Psoas muscle (tissue), 8 donors: ENCODE results near the gene PHF3. TPM values are rescaled to one million over a fixed set of nuclear protein-coding genes. Genes with fewer than 3 reads are reported as not detected.
"Not testable (repeated sequence)": the region's sequence is repeated elsewhere in the genome, so short reads cannot be mapped to it uniquely, and the experiment has no call there.

Experiments used
- ATAC-seq, 4 donors: fragments of 200-7000 bp; cut with Tn5 transposase; one replicate each; pipeline ENCODE4 v1.9.1; 2020; ENCODE audit warnings: moderate library complexity in 3 of 4, mild to moderate bottlenecking in 2 of 4
- DNase-seq, 2 donors: peaks; one replicate each; pipeline ENCODE4 v3.0.0-alpha.2; 2020
- H3K27ac ChIP-seq: fragments of 200-600 bp; one replicate; pipeline ENCODE4 v1.8.0; 2022
- H3K27me3 ChIP-seq, 3 donors: fragments of 200-600 bp in 1 of 3; one replicate each; pipeline versions ENCODE4 v1.6.1 to v1.8.0; 2013 to 2022; ENCODE audit warnings: low read length in 2 of 3, mild to moderate bottlenecking in 2 of 3, moderate library complexity in 1 of 3; ENCODE audit not compliant: insufficient read depth in 3 of 3
- H3K36me3 ChIP-seq, 2 donors: fragments of 200-600 bp in 1 of 2; one replicate each; pipeline versions ENCODE4 v1.6.1 to v1.8.0; 2013 to 2022; ENCODE audit warnings: low read depth in 1 of 2, mild to moderate bottlenecking in 1 of 2, moderate library complexity in 1 of 2; ENCODE audit not compliant: insufficient read depth in 1 of 2
- H3K4me1 ChIP-seq: fragments of 200-600 bp; one replicate; pipeline ENCODE4 v1.8.0; 2022
- H3K4me3 ChIP-seq: fragments of 200-600 bp; one replicate; pipeline ENCODE4 v1.8.0; 2022; ENCODE audit warnings: mild to moderate bottlenecking
- H3K9me3 ChIP-seq: fragments of 200-600 bp; one replicate; pipeline ENCODE4 v1.8.0; 2022
- CTCF ChIP-seq: fragments of 200-600 bp; IDR thresholded peaks from one replicate; pipeline ENCODE4 v1.8.0; 2022; ENCODE audit warnings: antibody characterized with exemption
- WGBS, 3 donors: extraction: QIAGEN DNeasy Blood & Tissue Kit; methylation state at CpG; one replicate each; pipeline versions ENCODE4 v1.1.6 to v1.1.7; 2013; 5-methylcytosine and 5-hydroxymethylcytosine counted together
- intact Hi-C, 2 donors: fragments of 100-400 bp; cut with DNase I; formaldehyde crosslinking; loops; one replicate each; pipeline versions ENCODE4 v1.11.0 to v1.14.2; 2022
- polyA plus RNA-seq, 3 donors: library from polyadenylated mRNA; stranded (reverse); fragments of 200-250 nt; gene quantifications; one replicate each; pipeline ENCODE4 v1.2.3, GENCODE V29; 2013
- total RNA-seq, 4 donors: library from RNA; stranded (reverse); fragmentation: NEBNext Ultra II Directional in 2 of 4; extraction: Animal tissue kit (Norgen Biotek cat#: 25700) in 2 of 4; gene quantifications; one replicate each; pipeline versions ENCODE4 v1.2.1 to v1.2.4, GENCODE V29; 2021 to 2023
- donor health status: healthy with polysubstance abuse.
- donor health status: DM: no; HTN: no; CAD: no; lungs with moderate emphysema.
- donor health status: Bipolar disorder and iron deficiency.
- donor health status: healthy.
- donor health status: DM: yes; HTN: yes; CAD: no.
- donor health status: DM: no; HTN: no; CAD: no.
- donor health status: DM: no; HTN: no; CAD: no.
- donor health status: DM: yes; HTN: yes; CAD: no.

The PHF3 gene
- total and polyA plus RNA-seq, 7 donors = 4.9 to 38.6 (median 24.0) TPM

- Histone ChIP-seq H3K27ac (no peak overlapping the region), H3K36me3 (no peaks in the 10 kb centered on the region), H3K9me3 (no peaks in the 10 kb centered on the region), H3K27me3 (no peaks in the 10 kb centered on the region), H3K4me1 (no peaks in the 10 kb centered on the region), H3K4me3 (no peak overlapping the region)
- ATAC-seq (no peak), DNase-seq (no peak)
- no peak for TF ChIP-seq CTCF
- intact Hi-C loops = no loop called here
These were observed 110.2 kb downstream of the PHF3 start for GRCh38 chr6:63745784-63746183.

- Histone ChIP-seq H3K27ac (no peak overlapping the region), H3K4me3 (no peak overlapping the region), H3K27me3 (no peaks in the 10 kb centered on the region), H3K36me3 (no peaks in the 10 kb centered on the region), H3K9me3 (no peaks in the 10 kb centered on the region), H3K4me1 (no peaks in the 10 kb centered on the region)
- no peak for DNase-seq
- no peak for ATAC-seq
- intact Hi-C loops = loop anchor here in 1 of 2 donors (5.0 kb wide), 1 partner anchor 1713 kb away; no protein-coding TSS in a partner anchor
- 79 to 84% (median 80%) methylated on average over 2 of the region's 2 CpGs for WGBS, 3 donors
- no peak for TF ChIP-seq CTCF
These were observed 114.8 kb downstream of the PHF3 start for GRCh38 chr6:63750400-63750799.

- H3K4me3 ChIP-seq, intact Hi-C loops, H3K27ac ChIP-seq, H3K36me3 ChIP-seq, DNase-seq, H3K27me3 ChIP-seq, ATAC-seq, H3K4me1 ChIP-seq, H3K9me3 ChIP-seq: not testable (repeated sequence)
These were observed 121.7 kb downstream of the PHF3 start for GRCh38 chr6:63757275-63757674.

- H3K27ac ChIP-seq = no peak overlapping the region
- H3K27me3 ChIP-seq = no peaks in the 10 kb centered on the region
- ATAC-seq (no peak), DNase-seq (no peak)
- no peaks in the 10 kb centered on the region for H3K36me3 ChIP-seq
- WGBS, 3 donors = 72 to 84% (median 79%) methylated on average over 1 of the region's 1 CpG
- H3K9me3 ChIP-seq = peaks cover 8% of the 10 kb centered on the region
- no peaks in the 10 kb centered on the region for H3K4me1 ChIP-seq
- intact Hi-C loops = no loop called here
- no peak for TF ChIP-seq CTCF
- H3K4me3 ChIP-seq = no peak overlapping the region
These were observed 122.2 kb downstream of the PHF3 start for GRCh38 chr6:63757826-63758225.

- DNase-seq (no peak), ATAC-seq (no peak)
- intact Hi-C loops = loop anchor here in 1 of 2 donors (5.0 kb wide), 1 partner anchor 407 kb away; no protein-coding TSS in a partner anchor
- no peaks in the 10 kb centered on the region for H3K36me3 ChIP-seq
- no peaks in the 10 kb centered on the region for H3K4me1 ChIP-seq
- TF ChIP-seq CTCF = no peak
- H3K9me3 ChIP-seq = peaks cover 8% of the 10 kb centered on the region
- H3K4me3 ChIP-seq = no peak overlapping the region
- no peak overlapping the region for H3K27ac ChIP-seq
- H3K27me3 ChIP-seq = no peaks in the 10 kb centered on the region
These were observed 124.1 kb downstream of the PHF3 start for GRCh38 chr6:63759605-63760105.
